DMS 273 treated with DMSO at 0.1 percent for 48 hours (cell line): ENCODE measurements around the gene NME9.

Experiments
- DNase-seq: peaks from one replicate; lab custom pipeline; 2025; lab: John Stamatoyannopoulos, UW

NME9 gene

GRCh38 chr3:138334608-138335007 lies 5.0 kb upstream of the NME9 start:
- no peak for DNase-seq

GRCh38 chr3:138332472-138333073 lies 2.9 kb upstream of the NME9 start:
- no peak for DNase-seq

- DNase-seq = no peak
Observed at GRCh38 chr3:138331143-138331894, 1.7 kb upstream of the NME9 start.

DNA sequence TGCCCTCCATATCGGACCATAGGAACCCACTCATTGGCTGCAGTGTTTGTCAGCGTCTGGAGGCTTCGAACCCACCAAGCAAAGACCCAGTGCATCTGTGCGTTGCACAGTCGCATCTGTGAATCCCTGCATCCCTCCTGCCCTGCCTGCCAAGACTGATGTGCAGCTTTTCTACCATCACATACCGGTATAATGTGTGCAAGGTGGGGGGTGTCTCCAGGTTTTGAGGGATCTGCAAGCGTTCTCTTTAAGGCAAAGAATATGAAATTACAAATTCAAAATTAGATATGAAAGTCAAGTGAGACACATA lies 288 bp upstream of the NME9 start:
- DNase-seq = no peak

GRCh38 chr3:138328341-138328740 lies 1.3 kb downstream of the NME9 start:
- no peak for DNase-seq

- DNase-seq = no peak
Observed at GRCh38 chr3:138327831-138328230, 1.8 kb downstream of the NME9 start.

DNA sequence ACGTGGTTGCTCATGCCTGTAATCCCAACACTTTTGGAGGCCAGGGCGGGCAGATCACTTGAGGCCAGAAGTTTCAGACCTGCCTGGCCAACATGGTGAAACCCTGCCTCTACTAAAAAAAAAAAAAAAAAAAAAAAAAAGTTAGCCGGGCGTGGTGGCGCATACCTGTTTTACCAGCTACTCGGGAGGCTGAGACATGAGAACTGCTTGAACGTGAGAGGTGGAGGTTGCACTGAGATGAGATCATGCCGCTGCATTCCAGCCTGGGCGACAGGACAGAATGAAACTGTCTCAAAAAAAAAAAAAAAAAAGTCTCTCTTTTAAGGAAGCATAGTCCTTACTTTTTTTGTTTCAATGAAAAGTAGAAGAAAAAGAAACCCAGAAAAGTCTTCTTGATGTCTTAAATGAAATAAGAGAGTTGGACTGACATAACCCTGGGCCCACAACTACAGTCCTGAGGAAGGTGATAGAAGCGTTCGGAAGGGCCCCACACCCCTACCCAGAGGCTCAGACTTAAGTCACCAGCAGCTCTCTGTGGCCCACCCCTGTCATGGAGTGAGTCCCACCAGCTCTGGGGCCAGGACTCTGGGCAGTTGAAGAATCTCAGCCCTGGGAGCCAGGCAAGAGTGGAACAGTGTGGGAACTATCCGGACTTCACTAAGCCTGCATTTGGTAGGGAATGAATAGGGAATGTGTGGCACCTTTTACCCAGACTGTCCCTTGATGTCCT lies 2.6 kb downstream of the NME9 start:
- no peak for DNase-seq

- DNase-seq = peak; percentile 32
Observed at GRCh38 chr3:138325990-138326389, 3.7 kb downstream of the NME9 start.

DNA sequence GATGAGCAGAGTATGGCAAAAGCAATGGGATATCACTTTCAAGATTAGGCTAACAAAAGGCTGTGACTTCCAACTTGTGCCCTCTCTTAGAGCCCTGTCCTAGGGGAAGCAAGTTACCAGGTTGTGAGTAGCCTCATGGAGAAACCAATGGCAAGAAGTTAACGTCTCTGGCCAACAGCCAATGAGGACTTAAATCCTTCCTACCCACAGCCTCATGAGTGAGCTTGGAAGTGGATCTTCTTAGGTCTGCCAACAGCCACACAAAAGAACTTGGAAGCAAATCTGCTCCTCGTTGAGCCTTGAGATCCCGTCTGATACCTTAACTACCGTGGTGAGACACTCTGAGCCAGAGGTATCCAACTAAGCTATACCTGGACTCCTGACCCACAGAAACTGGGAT lies 5.7 kb downstream of the NME9 start:
- DNase-seq = no peak

- DNase-seq = no peak
Observed at GRCh38 chr3:138317687-138318086, 12.0 kb downstream of the NME9 start.

DNA sequence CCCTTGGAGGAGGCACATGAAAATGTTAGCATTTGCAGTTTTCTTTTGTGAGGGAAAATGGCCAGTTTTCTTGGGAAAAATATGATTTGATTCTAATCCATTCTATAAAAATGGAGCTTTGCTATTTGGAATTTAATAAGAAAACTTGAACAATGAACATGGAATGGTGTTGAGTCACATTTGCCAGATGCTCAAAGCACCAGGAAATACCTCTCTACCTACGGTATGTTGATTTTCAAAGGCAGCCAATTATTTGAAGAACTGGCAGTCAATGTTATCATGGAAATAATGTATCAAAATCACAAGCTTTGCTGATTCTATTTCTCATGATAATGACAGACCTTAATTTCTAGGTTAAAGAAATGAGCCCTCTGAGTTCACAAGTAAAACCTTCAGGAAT lies 14.9 kb downstream of the NME9 start:
- no peak for DNase-seq

DNA sequence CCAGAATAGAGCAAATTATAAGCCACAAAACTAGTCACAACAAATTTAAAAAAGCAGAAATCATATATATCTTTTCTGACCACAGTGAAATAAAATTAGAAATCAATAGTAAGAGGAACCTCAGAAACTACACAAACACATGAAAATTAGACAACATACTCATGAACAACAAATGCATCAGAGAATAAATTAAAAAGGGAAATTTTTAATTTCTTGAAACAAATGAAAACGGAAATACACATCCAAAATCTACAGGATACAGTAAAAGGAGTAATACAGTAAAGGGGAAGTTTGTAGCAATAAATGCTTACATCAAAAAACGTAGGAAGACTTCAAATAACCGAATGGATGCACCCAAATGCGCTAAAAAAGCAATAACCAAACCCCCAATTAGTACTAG lies 19.2 kb downstream of the NME9 start:
- no peak for DNase-seq

DNA sequence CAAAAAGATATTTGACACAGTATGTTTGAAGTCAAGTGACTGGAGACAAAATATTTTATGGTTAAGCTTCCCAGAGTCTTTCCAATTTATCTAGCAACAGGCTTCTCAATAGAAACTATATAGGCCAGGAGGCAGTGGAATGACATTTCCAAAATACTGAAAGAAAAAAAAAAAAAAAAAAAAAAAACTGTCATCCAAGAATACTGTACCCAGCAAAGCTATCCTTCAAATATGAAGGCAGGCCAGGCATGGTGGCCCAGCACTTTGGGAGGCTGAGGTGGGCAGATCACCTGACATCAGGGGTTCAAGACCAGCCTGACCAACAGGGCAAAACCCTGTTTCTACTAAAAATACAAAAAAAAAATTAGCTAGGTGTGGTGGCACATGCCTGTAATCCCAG lies 20.9 kb downstream of the NME9 start:
- no peak for DNase-seq

DNA sequence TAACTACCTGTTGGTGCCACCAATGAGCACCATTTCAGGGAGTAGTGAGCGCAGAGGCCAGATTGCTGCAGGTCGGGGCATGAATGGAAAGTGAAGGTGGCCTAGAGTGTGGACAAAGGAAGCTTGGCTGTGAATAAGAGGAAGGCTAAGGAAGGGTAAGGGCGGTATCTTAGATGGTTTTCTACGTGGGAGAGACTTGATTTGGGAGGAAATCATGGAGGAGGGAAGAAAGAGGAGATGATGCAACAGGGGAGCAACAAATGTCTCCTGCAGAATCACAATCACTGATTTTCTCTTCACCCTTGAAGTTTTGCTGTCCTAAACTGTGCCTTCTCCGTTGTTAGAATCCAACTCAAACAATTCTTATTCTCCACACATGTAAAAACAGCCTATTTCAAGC lies 21.8 kb downstream of the NME9 start:
- no peak for DNase-seq

DNA sequence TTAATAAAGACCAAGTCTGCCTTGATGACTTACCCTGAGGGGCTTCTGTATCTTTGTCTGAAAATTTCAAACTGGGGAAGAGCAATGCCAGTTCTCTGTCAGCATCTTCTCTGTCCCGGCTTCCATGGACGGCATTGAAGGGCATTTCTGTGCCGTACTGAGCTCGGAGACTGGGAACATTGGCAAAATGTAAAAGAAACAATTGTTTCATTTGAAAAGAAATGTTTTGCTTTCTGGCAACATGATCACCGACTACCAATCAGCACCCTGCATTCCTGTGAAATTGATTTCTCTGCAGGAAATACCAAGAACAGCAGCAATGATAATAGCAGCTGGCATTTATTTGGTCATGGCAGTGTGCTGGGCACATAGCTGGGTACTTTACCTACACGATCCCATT lies 26.2 kb downstream of the NME9 start:
- no peak for DNase-seq

GRCh38 chr3:138300647-138301046 lies 29.0 kb downstream of the NME9 start:
- DNase-seq = no peak

DNA sequence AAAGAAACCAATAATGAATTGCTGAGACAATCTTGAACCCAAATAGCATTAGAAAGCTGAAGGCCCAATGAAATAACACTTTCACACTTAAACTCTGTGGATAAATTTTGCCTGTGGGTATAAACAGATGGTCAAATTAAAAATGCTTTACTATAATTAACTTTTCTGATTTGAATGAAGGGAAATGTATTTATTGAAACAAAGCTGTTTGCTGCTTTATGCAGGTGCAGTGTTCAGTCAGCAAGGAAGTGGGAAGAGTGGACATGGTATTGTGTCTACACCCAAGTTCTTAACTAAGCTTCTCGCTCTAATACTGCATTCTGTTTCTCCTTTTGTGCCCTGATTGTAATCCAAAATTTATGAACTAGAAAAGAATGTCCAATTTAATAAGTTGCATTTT lies 31.8 kb downstream of the NME9 start:
- no peak for DNase-seq

DNA sequence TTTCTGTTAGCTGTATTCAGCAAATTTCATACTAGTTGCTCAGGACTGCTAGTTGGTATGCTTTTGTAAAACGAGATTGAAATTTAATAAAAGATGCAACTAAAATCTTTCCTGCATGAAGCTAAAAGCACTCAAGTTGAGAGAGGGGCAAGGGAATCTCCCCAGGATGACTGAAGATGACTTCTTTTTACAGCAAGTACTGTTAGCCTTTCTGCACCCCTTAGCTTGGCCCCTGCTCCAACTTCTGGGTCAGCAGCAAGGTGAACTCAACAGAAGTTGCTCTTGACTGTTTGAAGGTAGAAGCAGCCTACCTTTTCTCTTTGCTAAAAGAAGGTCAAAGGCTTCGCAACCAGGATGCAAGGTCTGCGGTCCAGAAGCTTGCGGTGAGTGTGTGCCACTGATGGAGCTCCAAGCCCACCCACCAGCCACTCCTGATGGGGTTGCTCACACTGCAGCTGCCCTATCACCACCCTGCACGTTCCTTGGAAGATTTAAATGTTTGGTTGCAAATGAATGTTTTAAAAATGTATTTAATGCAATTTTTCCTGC lies 32.5 kb downstream of the NME9 start:
- no peak for DNase-seq

- no peak for DNase-seq
Observed at GRCh38 chr3:138296639-138297038, 33.0 kb downstream of the NME9 start.

GRCh38 chr3:138289701-138290100 lies 40.0 kb downstream of the NME9 start:
- no peak for DNase-seq

GRCh38 chr3:138289260-138289659 lies 40.4 kb downstream of the NME9 start:
- no peak for DNase-seq

GRCh38 chr3:138284957-138285477 lies 44.6 kb downstream of the NME9 start:
- DNase-seq = no peak

DNA sequence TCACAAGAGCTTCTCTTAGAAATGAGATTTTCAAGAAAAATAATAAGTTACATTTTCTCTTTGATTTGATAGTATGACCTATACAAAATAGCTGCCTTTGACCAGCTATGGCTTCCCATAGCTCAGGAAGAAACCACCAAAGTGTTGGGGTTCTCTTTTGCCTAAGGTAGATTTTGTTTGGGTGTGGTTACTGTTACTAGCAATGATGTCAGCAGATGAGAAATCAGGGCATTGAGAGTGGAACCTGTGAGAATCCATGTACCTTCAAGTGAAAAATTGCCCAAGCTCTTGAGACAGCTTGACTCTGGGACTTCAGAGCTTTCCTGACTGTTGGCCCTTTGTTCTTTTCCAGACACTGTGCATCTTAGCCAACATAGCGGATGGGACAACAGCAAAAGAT lies 45.6 kb downstream of the NME9 start:
- no peak for DNase-seq
